K562 (cell line): ENCODE measurements around the gene AKT3. TPM values are rescaled to one million over a fixed set of nuclear protein-coding genes. Genes with fewer than 3 reads are reported as not detected.
A peak's percentile ranks its signal among the peaks of the same experiment; 100 is the strongest.

Experiments used
- ATAC-seq: fragments of 200-7000 bp; cut with Tn5 transposase; 3 replicates; pipeline ENCODE4 v1.9.1; 2020; ENCODE audit warnings: moderate library complexity
- BruUV-seq: library from RNA; stranded (reverse); fragments of 400-500 nt; replicated peaks from 2 replicates; lab custom pipeline; 2021; lab: Mats Ljungman, UMichigan
- CTCF ChIA-PET: fragments of 300-600 bp; formaldehyde crosslinking; extraction: SDS; loops from one replicate; lab custom pipeline; 2021; ENCODE audit warnings: low intra/inter-chr PET ratio; lab: Yijun Ruan, JAX
- POLR2A ChIA-PET: fragments of 300-600, 350-650 bp; sonication (Branson Sonifier 250); formaldehyde crosslinking; extraction: SDS; loops from one replicate; lab custom pipeline; 2021; ENCODE audit warnings: antibody characterized with exemption, inconsistent platforms; lab: Yijun Ruan, JAX
- DNase-seq, 4 experiments: peaks; one replicate each; pipeline versions ENCODE4 v3.0.0 to v3.0.0-alpha.2; 2011 to 2018; ENCODE audit warnings: low spot score in 3 of 4, mixed read lengths in 3 of 4; ENCODE audit errors: extremely low read depth in 1 of 4
- FAIRE-seq: peaks from 2 replicates; lab custom pipeline; 2011; peaks lifted over from hg19 to GRCh38; lab: Jason Lieb, UNC
- H2AFZ ChIP-seq: 2 replicates; pipeline ENCODE4 v1.6.0; 2011; ENCODE audit warnings: low read depth, low read length, control low read depth, inconsistent platforms
- H3K27ac ChIP-seq: fragments of 200-600 bp; 3 replicates; pipeline ENCODE4 v1.8.0; 2011; ENCODE audit warnings: low read depth, mild to moderate bottlenecking, control low read depth, inconsistent platforms, low read length, moderate library complexity, mixed read lengths; ENCODE audit errors: extremely low read depth
- H3K27me3 ChIP-seq, 2 experiments: fragments of 300-600 bp in 1 of 2; 2 replicates in 1 of 2; 3 replicates in 1 of 2; pipeline versions ENCODE4 v1.6.0 to v1.8.0; 2011; ENCODE audit warnings: inconsistent platforms in 2 of 2, low read length in 2 of 2, mild to moderate bottlenecking in 1 of 2, mixed read lengths in 1 of 2, moderate library complexity in 1 of 2; ENCODE audit not compliant: control insufficient read depth in 2 of 2, insufficient read depth in 2 of 2
- H3K36me3 ChIP-seq: fragments of 300-600 bp; 3 replicates; pipeline ENCODE4 v1.8.0; 2011; ENCODE audit warnings: mild to moderate bottlenecking, low read length, inconsistent platforms; ENCODE audit not compliant: control insufficient read depth, insufficient read depth
- H3K4me1 ChIP-seq, 2 experiments: fragments of 200-600 bp in 1 of 2; replicated peaks in 1 of 2; 2 replicates in 1 of 2; 3 replicates in 1 of 2; pipeline versions ENCODE4 v1.5.1 to v1.8.0; 2011; ENCODE audit warnings: inconsistent platforms in 2 of 2, low read length in 2 of 2, mild to moderate bottlenecking in 1 of 2, mixed read lengths in 1 of 2, moderate library complexity in 1 of 2; ENCODE audit not compliant: control insufficient read depth in 2 of 2, insufficient read depth in 2 of 2
- H3K4me2 ChIP-seq: 2 replicates; pipeline ENCODE4 v1.6.1; 2011; ENCODE audit warnings: low read length, control low read depth, inconsistent platforms, mixed read lengths; ENCODE audit not compliant: insufficient read depth
- H3K4me3 ChIP-seq: fragments of 200-600 bp; sonication (generic), shearing (Covaris generic); 2 replicates; pipeline ENCODE4 v1.5.1; 2016; ENCODE audit warnings: control low read depth, inconsistent platforms
- H3K79me2 ChIP-seq: fragments of 200-600 bp; 3 replicates; pipeline ENCODE4 v1.8.0; 2011; ENCODE audit warnings: low read length, inconsistent platforms; ENCODE audit not compliant: control insufficient read depth, insufficient read depth
- H3K9ac ChIP-seq, 2 experiments: 2 replicates each; pipeline versions ENCODE4 v1.6.0 to v1.6.1; 2011; ENCODE audit warnings: low read depth in 2 of 2, low read length in 2 of 2, control low read depth in 1 of 2, inconsistent platforms in 1 of 2, mild to moderate bottlenecking in 1 of 2, mixed read lengths in 1 of 2; ENCODE audit not compliant: insufficient read depth in 1 of 2
- H3K9me1 ChIP-seq: one replicate; pipeline ENCODE4 v1.6.0; 2011; ENCODE audit warnings: inconsistent platforms, mild to moderate bottlenecking, low read length, moderate library complexity; ENCODE audit not compliant: control insufficient read depth, insufficient read depth
- H3K9me3 ChIP-seq: replicated peaks from 2 replicates; pipeline ENCODE4 v1.5.1; 2011; ENCODE audit warnings: low read depth, low read length, inconsistent platforms; ENCODE audit not compliant: control insufficient read depth, insufficient read depth
- H4K20me1 ChIP-seq: replicated peaks from 2 replicates; pipeline ENCODE4 v1.6.1; 2011; ENCODE audit warnings: low read length, inconsistent platforms, mixed read lengths; ENCODE audit not compliant: control insufficient read depth, insufficient read depth
- ARID3A ChIP-seq: IDR thresholded peaks from 2 replicates; pipeline ENCODE4 v1.6.1; 2012; ENCODE audit warnings: low read depth, low read length, improper control_type of control experiment, borderline replicate concordance
- KDM4B ChIP-seq, 2 experiments: fragments of 450-650 bp in 1 of 2; sonication (generic) in 1 of 2; IDR thresholded peaks; 2 replicates each; pipeline ENCODE4 v1.6.1; 2016 to 2017; ENCODE audit warnings: borderline replicate concordance in 2 of 2, antibody characterized with exemption in 1 of 2, low read depth in 1 of 2, mild to moderate bottlenecking in 1 of 2
- MEIS2 ChIP-seq: fragments of 450-650 bp; IDR thresholded peaks from 2 replicates; pipeline ENCODE4 v1.6.1; 2014; ENCODE audit warnings: mild to moderate bottlenecking; ENCODE audit not compliant: partially characterized antibody
- PBX2 ChIP-seq, 2 experiments: IDR thresholded peaks in 1 of 2; conservative IDR thresholded peaks in 1 of 2; 2 replicates each; pipeline ENCODE4 v1.6.1; 2016; ENCODE audit warnings: low read depth in 2 of 2, mild to moderate bottlenecking in 1 of 2, missing compliant biosample characterization in 1 of 2, missing genetic modification characterization in 1 of 2, moderate library complexity in 1 of 2
- RAD51 ChIP-seq: fragments of 450-650 bp; IDR thresholded peaks from 2 replicates; pipeline ENCODE4 v1.7.1; 2016; ENCODE audit warnings: low read depth, mild to moderate bottlenecking, borderline replicate concordance
- RBBP5 ChIP-seq: fragments of 200-600 bp; sonication (generic); IDR thresholded peaks from 2 replicates; pipeline ENCODE4 v1.6.1; 2012; ENCODE audit warnings: borderline replicate concordance, mild to moderate bottlenecking, low read length, control low read depth, inconsistent platforms; ENCODE audit not compliant: insufficient read depth, poor library complexity, severe bottlenecking
- RBM39 ChIP-seq: fragments of 200-400 bp; formaldehyde crosslinking; optimal IDR thresholded peaks from 2 replicates; pipeline ENCODE3; 2018; ENCODE audit warnings: low read depth, low read length
- TFAP4 ChIP-seq: sonication (generic); formaldehyde crosslinking; IDR thresholded peaks from 2 replicates; pipeline ENCODE4 v1.8.0; 2022; ENCODE audit warnings: missing genetic modification reagents, mild to moderate bottlenecking, moderate library complexity, borderline replicate concordance
- ZNF175 ChIP-seq: fragments of 200-800 bp; sonication (Bioruptor generic); IDR thresholded peaks from 2 replicates; pipeline ENCODE4 v1.6.1; 2016; ENCODE audit warnings: low read depth, mild to moderate bottlenecking, missing genetic modification characterization, missing compliant biosample characterization
- ZNF444 ChIP-seq: fragments of 250-450 bp; sonication (Bioruptor Pico); IDR thresholded peaks from 2 replicates; pipeline ENCODE4 v1.4.0; 2020; ENCODE audit warnings: mild to moderate bottlenecking, moderate library complexity
- ZNF583 ChIP-seq: fragments of 250-450 bp; sonication (Bioruptor Pico); IDR thresholded peaks from 2 replicates; pipeline ENCODE4 v1.4.0; 2020
- in situ Hi-C: fragments of 300-500 bp; cut with MboI; formaldehyde crosslinking; loops from 4 replicates; pipeline ENCODE4 v1.15.0; 2018; ENCODE audit warnings: inconsistent platforms, mixed read lengths
- intact Hi-C: fragments of 100-400 bp; cut with micrococcal nuclease; formaldehyde crosslinking; loops from 2 replicates; pipeline ENCODE4 v1.14.2; 2022
- polyA plus RNA-seq, 8 experiments: library from polyadenylated mRNA; depleted of rRNA in 4 of 8; stranded (reverse) in 5 of 8; unstranded in 3 of 8; fragments of >200 nt; fragmentation: Nextera tagmentation in 2 of 8; fragmentation: Illumina TruSeq in 1 of 8; extraction: Ambion mirVana in 2 of 8; extraction: Trizol in 1 of 8; gene quantifications; 2 replicates each; pipeline versions ENCODE4 v1.2.1 to v1.2.3, GENCODE V29; 2011 to 2014; ENCODE audit warnings: inconsistent platforms in 1 of 8, missing spikeins in 1 of 8
- total RNA-seq, 7 experiments: library from RNA; depleted of rRNA in 6 of 7; stranded (reverse); fragments of >200 nt in 6 of 7; fragmentation: Illumina TruSeq in 2 of 7; extraction: Trizol in 2 of 7; gene quantifications; 2 replicates each; pipeline versions ENCODE4 v1.2.1 to v1.2.3, GENCODE V29; 2011 to 2021; ENCODE audit warnings: low replicate concordance in 1 of 7
- TF ChIP-seq, protein P1 (sequence below): fragments of 450-650 bp; formaldehyde crosslinking; IDR thresholded peaks from 2 replicates; pipeline ENCODE4 v1.4.0; 2020; ENCODE audit warnings: mild to moderate bottlenecking, mixed read lengths
- TF ChIP-seq, protein P2 (sequence below): fragments of 450-650 bp; IDR thresholded peaks from 2 replicates; pipeline ENCODE4 v1.6.1; 2016

Gene AKT3
- total and polyA plus RNA-seq, 9 of the 15 experiments (the other 6 are each of a cell fraction or from before 2014, with no cell fraction given): 0.04 to 0.54 (median 0.18) TPM; not detected in 1

DNA sequence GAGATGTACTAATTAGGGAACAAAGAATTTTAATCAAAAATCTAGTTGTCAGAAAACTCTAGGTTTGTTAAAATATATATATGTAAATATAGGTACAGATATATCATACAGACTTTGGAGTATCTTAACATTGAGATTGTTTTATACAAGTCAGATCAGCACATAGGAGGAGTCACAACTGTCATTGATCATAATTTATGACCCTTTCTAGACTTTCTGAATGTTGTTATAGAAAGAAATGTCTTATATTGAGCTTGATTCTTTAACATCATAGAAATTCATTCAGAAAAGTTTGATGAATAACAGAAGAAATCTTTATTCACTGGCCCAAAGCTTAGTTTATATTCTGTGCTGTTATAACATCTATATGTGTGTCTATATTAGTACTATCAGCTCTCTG, 408.4 kb downstream of the AKT3 start:
- Histone ChIP-seq H3K27me3 (no peaks in the 10 kb centered on the region), H3K9ac (no peak overlapping the region), H3K36me3 (no peaks in the 10 kb centered on the region), H3K9me3 (no peaks in the 10 kb centered on the region), H2AFZ (no peak overlapping the region), H4K20me1 (no peaks in the 10 kb centered on the region), H3K4me1 (peaks cover 0 to 16% of the 10 kb centered on the region in 2 experiments; a peak in 2 of 5 replicates), H3K4me2 (no peak overlapping the region)
- BruUV-seq: no TSS peak
- ChIA-PET CTCF (no interaction called here), POLR2A (no interaction called here)
- no peak for FAIRE-seq
- TF ChIP-seq ZNF583: no peak
- TF ChIP-seq ARID3A: no peak
- TF ChIP-seq KDM4B (IDR thresholded peaks at IDR 0.05; ENCODE audit: borderline replicate concordance in 2 of 2, low read depth in 1 of 2): no peak
- TF ChIP-seq TFAP4 (CRISPR knock-in tag): no peak
- TF ChIP-seq, protein P1, sequence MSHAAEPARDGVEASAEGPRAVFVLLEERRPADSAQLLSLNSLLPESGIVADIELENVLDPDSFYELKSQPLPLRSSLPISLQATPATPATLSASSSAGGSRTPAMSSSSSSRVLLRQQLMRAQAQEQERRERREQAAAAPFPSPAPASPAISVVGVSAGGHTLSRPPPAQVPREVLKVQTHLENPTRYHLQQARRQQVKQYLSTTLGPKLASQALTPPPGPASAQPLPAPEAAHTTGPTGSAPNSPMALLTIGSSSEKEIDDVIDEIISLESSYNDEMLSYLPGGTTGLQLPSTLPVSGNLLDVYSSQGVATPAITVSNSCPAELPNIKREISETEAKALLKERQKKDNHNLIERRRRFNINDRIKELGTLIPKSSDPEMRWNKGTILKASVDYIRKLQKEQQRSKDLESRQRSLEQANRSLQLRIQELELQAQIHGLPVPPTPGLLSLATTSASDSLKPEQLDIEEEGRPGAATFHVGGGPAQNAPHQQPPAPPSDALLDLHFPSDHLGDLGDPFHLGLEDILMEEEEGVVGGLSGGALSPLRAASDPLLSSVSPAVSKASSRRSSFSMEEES (CRISPR knock-in tag): no peak
- TF ChIP-seq MEIS2: peak; percentile 43
- no peak for TF ChIP-seq PBX2 (CRISPR knock-in tag; IDR thresholded peaks at IDR 0.05; ENCODE audit: low read depth)
- TF ChIP-seq PBX2 (tag; conservative IDR thresholded peaks at IDR 0.05; ENCODE audit: low read depth): peak; percentile 48; the same call in 1 of the 2 replicates
- no peak for TF ChIP-seq RBBP5
- no peak for TF ChIP-seq ZNF444
- TF ChIP-seq RBM39: no peak
- TF ChIP-seq ZNF175 (CRISPR knock-in tag): no peak
- TF ChIP-seq, protein P2, sequence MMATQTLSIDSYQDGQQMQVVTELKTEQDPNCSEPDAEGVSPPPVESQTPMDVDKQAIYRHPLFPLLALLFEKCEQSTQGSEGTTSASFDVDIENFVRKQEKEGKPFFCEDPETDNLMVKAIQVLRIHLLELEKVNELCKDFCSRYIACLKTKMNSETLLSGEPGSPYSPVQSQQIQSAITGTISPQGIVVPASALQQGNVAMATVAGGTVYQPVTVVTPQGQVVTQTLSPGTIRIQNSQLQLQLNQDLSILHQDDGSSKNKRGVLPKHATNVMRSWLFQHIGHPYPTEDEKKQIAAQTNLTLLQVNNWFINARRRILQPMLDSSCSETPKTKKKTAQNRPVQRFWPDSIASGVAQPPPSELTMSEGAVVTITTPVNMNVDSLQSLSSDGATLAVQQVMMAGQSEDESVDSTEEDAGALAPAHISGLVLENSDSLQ: peak; percentile 75
- TF ChIP-seq RAD51: no peak
- TF ChIP-seq, all 486 proteins: peak for 3
- ATAC-seq: no peak
- H3K27ac ChIP-seq: no peak overlapping the region
- intact Hi-C loops: no loop called here
- no peaks in the 10 kb centered on the region for H3K9me1 ChIP-seq
- H3K4me3 ChIP-seq: no peak overlapping the region
- in situ Hi-C loops: no loop called here
- DNase-seq: no peak
- H3K79me2 ChIP-seq: no peaks in the 10 kb centered on the region
